NCI-H2196 treated with DMSO at 0.1 percent for 48 hours (cell line): Measurements from ENCODE around the gene EYA2.
A peak's percentile ranks its signal among the peaks of the same experiment; 100 is the strongest.
"Not testable (repeated sequence)": the region's sequence is repeated elsewhere in the genome, so short reads cannot be mapped to it uniquely, and the experiment has no call there.

ENCODE experiments used
- DNase-seq: peaks from one replicate; lab custom pipeline; 2025; ENCODE audit not compliant: unreplicated experiment; lab: John Stamatoyannopoulos, UW

EYA2 gene

GRCh38 chr20:47196091-47197081 is 301.7 kb downstream of the EYA2 start:
- peak; percentile 21 for DNase-seq

- DNase-seq, result no peak
Measured at GRCh38 chr20:47198254-47198671, 303.6 kb downstream of the EYA2 start.

DNA sequence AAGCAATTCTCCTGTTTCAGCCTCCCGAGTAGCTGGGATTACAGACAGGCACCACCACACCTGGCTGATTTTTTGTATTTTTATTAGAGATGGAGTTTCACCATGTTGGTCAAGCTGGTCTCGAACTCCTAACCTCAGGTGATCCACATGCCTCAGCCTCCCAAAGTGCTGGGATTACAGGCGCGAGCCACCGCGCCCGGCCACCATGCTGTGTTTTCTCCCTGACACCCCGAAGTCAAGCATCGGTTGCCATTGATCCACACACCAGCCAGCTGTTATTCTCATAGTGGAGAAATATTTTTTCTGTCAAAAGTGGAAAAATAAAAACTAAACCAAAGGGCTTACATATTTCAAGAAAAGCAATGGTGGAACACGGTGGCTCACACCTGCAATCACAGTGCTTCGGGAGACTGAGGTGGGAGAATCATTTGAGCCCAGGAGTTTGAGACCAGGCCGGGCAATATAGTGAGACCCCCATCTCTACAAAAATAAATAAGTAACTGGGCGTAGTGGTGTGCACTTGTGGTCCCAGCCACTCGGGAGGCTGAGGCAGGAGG is 304.4 kb downstream of the EYA2 start:
- DNase-seq, result no peak

DNA sequence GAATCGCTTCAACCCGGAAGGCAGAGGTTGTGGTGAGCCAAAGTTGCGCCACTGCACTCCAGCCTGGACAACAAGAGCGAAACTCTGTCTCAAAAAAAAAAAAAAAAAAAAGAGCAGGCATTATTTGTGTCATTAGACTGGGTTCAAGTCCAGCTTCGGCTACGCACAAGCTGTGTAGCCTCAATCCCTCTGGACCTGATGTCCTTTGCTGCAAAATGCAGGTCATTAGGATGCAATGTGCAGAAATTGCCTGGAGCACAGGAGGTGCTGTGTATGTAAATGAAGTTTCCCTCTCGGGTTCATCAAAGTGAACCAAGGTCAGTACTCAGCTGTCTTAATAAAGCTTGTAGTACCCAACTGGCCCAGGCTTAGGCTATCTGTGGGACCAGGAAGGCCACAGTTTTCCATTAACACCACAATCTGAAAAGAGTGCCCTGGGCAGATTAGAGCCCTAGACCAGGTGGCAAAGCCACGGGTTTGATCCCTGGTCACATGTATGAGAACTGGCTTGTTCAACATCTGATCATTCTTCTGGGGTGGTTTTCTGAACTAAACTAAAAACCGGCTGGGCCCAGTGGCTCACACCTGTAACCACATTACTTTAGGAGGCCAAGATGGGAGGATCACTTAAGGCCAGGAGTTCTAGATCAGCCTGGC is 306.6 kb downstream of the EYA2 start:
- no peak for DNase-seq

DNA sequence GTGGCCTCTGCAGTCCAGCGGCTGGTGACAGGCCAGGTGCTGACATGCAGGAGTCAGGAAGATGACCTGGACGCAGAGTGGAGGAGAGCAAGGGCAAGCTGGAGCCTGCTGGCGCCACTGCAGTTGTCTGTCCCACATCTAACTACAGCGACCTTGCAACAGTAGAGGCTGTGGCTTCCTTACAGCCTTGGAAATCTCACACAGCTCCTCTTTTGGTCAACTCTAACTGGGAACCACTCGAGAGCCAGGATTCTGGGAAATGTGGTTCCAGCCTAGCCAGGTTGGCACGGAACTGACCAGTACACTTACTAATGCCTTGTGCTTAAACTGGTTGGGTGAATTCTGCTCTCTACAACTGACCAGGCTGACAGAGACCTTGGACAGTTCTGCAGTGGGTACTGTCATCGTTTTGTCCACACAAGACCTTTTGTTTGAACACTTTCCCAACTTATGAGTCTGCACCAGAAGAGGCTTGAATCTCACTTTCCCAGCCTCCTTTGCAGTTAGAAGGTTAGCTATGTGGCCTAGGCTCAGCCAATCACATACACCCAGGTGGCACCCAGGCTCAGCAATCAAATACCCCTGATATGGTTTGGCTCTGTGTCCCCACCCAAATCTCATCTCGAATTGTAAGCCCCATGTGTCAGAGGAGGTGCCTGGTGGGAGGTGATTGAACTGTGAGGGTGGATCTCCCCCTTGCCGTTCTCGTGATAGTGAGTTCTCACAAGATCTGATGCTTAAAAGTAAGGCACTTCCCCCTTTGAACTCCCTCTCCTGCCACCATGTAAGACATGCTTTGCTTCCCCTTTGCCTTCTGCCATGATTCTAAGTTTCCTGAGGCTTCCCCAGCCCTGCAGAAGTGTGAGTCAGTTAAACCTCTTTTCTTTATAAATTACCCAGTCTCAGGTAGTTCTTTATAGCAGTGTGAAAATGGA is 308.4 kb downstream of the EYA2 start:
- DNase-seq, result no peak

GRCh38 chr20:47204008-47204849 is 309.6 kb downstream of the EYA2 start:
- no peak for DNase-seq

DNA sequence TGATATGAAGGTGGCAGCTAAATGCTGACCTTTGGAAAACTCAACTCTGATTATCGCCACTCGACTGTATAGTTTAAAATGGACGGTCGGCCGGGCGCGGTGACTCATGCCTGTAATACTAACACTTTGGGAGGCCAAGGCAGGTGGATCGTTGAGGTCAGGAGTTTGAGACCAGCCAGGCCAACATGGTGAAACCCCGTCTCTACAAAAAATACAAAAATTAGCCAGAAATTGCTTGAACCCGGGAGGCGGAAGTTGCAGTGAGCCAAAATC is 310.1 kb downstream of the EYA2 start:
- not testable (repeated sequence) for DNase-seq

- peak; percentile 40 for DNase-seq
Measured at GRCh38 chr20:47205577-47206123, 311.0 kb downstream of the EYA2 start.

GRCh38 chr20:47206552-47206951 is 311.9 kb downstream of the EYA2 start:
- DNase-seq, result not testable (repeated sequence)

- DNase-seq, result no peak
Measured at GRCh38 chr20:47206962-47207641, 312.5 kb downstream of the EYA2 start.

DNA sequence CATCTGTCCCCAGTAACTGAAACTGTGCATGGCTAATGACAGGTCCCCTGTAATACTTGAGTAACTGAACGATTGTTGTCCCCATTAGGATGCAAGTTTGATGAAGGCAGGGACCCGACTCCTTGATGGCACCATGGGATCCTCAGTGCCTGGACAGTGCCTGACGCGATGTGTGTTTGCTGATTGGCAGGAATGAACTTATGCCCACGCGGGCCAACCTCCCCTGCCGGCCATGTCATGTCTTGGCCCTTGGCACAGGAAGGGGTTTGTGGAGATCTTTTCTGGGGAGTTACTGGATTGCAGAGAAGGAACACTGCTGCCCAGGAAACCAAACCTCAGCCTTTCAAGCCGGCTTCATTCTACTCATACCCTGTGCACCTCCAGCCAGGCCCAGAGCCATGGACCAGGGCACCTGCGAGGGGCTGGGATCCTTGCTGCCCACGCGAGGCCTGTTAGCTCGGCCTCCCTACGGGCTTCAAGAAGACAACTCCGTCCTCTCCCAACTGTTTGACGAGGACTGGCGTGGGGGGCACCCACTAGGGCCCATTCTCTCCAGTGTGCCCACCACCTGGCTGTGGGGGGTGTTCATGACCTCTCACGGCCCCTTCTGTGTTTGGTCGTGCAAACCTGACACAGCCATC is 314.0 kb downstream of the EYA2 start:
- no peak for DNase-seq

DNA sequence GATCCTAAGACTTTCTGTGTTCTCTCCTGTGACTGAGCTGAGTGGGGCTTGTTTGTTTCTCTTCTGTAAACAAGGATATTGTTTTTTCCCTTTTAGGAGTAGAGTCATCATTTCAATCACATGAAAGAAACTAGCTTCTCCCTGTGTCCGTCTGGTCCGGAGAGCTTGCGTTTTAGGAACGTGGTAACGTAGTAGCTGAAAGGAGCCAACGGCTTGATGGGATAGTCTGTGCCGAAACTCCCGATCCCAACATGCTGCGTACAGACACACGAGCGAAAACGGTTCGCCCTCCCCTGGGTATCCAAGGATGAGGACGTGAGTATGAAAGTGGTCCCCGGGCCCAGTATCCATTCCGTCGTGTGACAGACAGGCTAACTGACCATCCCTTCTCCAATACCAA is 315.3 kb downstream of the EYA2 start:
- no peak for DNase-seq

DNA sequence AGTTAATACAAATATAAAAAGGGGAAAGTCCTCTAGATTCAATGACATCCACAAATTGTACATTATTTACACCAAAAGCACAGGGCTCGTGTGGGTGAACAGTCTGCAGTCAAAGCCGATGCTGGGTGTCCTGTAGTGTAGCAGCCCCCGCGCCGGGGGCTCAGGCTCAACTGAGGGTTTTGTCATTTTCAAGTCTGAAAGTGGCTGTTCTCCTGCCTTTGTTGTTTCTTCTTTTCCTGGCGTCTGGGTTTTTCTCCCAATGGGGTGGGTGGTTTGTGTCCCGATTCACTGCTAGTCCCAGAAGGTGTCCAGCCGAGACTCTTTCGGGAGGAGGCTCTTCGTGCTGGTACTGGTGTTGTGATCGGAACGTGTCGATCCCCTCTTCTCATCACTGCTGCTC is 315.8 kb downstream of the EYA2 start:
- no peak for DNase-seq

DNA sequence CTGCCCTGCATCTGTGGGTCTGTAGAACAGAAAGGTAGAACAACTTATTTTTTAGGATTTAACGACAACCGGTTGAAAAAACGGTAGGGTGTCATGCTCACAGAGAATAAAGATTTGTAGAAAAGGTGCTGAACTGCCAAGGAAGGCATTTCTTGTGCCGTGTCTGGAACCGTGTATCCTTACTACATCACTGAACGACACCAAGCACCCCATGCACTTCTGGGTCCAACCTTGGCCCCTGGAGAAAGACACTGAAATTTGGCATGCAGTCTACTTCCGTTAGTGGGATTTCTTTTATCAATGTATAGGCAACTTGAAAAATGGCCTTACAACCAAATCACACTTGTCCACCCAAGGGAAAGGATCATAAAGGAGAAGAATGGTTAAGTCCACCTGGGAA is 316.4 kb downstream of the EYA2 start:
- DNase-seq, result no peak

DNA sequence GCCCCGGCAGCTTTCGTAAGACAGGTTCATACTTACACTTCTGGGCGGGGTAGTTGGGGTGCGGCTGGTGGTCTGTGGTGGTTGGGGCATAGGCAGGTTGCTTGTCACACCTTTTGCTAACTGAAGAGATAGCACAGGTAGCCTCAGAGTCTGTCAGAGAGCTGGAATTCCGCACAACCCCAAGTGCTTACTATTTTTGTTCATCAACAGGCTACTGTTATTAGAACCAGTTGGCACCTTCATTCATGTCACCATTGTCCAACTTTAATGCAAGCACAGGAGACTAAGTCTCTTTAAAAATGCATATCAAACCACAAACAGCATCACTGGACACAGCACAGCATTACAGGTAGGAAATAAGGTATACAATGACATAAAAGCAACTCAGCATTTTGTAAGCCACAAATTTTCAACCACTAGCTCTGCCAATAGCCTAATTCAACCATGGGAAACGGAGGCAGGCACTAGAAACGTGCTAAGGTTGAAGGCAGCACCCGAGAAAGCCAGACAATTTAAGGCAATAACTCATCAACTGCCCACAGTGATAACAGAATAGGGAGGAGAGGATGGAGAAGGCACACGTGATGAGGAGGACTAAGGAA is 318.1 kb downstream of the EYA2 start:
- DNase-seq, result no peak

GRCh38 chr20:47213966-47214365 is 319.3 kb downstream of the EYA2 start:
- no peak for DNase-seq

DNA sequence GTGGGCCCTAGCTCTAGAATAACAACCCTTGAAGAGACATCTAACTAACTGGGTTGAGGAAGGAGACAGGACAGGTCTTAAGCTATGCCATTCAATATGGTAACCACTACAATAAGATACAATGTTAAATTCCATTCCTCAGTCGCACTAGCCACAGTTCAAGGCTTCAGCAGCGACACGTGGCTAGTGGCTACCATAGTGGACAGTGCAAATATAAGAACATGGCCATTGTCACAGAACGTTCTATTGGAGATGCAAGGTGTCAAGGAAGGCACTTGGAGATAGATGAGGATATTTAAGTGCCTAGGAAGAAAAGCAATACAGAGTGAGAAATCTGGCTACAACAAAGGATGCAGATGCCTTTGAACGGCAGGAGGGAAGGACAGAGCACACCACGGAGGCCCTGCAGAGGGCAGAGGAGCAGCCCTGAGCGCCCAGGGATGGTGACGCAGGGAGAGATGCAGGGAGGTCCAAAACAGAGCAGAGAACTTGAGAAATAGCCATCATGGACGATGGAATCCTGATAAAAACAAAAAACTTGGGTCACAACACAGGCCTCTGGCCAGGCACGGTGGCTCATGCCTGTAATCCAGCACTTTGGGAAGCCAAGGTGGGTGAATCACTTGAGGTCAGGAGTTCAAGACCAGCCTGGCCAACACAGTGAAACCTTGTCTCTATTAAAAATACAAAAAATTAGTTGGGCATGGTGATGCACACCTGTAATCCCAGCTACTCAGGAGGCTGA is 321.2 kb downstream of the EYA2 start:
- DNase-seq, result no peak
